GM19455 (cell line): Measurements from ENCODE around the gene NAP1L1.

Source experiments
- ATAC-seq: cut with Tn5 transposase; IDR thresholded peaks from one replicate; pipeline ENCODE4 v1.9.1; 2021; ENCODE audit not compliant: unreplicated experiment

Gene NAP1L1

GRCh38 chr12:76023069-76023690 is 61.3 kb downstream of the NAP1L1 start:
- no peak for ATAC-seq

GRCh38 chr12:76022506-76022905 is 62.0 kb downstream of the NAP1L1 start:
- no peak for ATAC-seq

- peak; percentile 65 for ATAC-seq
Measured at GRCh38 chr12:76020731-76021672, 63.5 kb downstream of the NAP1L1 start.

GRCh38 chr12:76020281-76020680 is 64.2 kb downstream of the NAP1L1 start:
- ATAC-seq, result peak; percentile 62

- ATAC-seq, result no peak
Measured at GRCh38 chr12:76018672-76019071, 65.8 kb downstream of the NAP1L1 start.

- ATAC-seq, result no peak
Measured at GRCh38 chr12:76018111-76018510, 66.4 kb downstream of the NAP1L1 start.

- no peak for ATAC-seq
Measured at GRCh38 chr12:76014007-76014406, 70.5 kb downstream of the NAP1L1 start.

- ATAC-seq, result no peak
Measured at GRCh38 chr12:76013603-76014002, 70.9 kb downstream of the NAP1L1 start.

GRCh38 chr12:76012644-76013043 is 71.8 kb downstream of the NAP1L1 start:
- ATAC-seq, result no peak

GRCh38 chr12:76010732-76011458 is 73.6 kb downstream of the NAP1L1 start:
- no peak for ATAC-seq

- ATAC-seq, result no peak
Measured at GRCh38 chr12:76008428-76008827, 76.1 kb downstream of the NAP1L1 start.

GRCh38 chr12:76007640-76008039 is 76.8 kb downstream of the NAP1L1 start:
- no peak for ATAC-seq

GRCh38 chr12:76006028-76006925 is 78.2 kb downstream of the NAP1L1 start:
- no peak for ATAC-seq

GRCh38 chr12:76003355-76003638 is 81.2 kb downstream of the NAP1L1 start:
- no peak for ATAC-seq

GRCh38 chr12:76002598-76003354 is 81.7 kb downstream of the NAP1L1 start:
- ATAC-seq, result no peak

- ATAC-seq, result no peak
Measured at GRCh38 chr12:75998292-75999063, 86.0 kb downstream of the NAP1L1 start.

- ATAC-seq, result no peak
Measured at GRCh38 chr12:75997658-75998057, 86.8 kb downstream of the NAP1L1 start.

GRCh38 chr12:75996861-75997447 is 87.5 kb downstream of the NAP1L1 start:
- ATAC-seq, result no peak

GRCh38 chr12:75995691-75996090 is 88.8 kb downstream of the NAP1L1 start:
- ATAC-seq, result no peak
